GM12892 (cell line): Measurements from ENCODE around the gene BRINP3.

Source experiments
- DNase-seq: peaks from one replicate; pipeline ENCODE4 v3.0.0; 2011; ENCODE audit not compliant: insufficient read length
- FAIRE-seq: peaks from 2 replicates; lab custom pipeline; 2011; peaks lifted over from hg19 to GRCh38; lab: Jason Lieb, UNC
- POLR2A ChIP-seq: IDR thresholded peaks from 2 replicates; pipeline ENCODE4 v1.6.1; 2011; ENCODE audit warnings: low read depth, low read length, control low read depth
- POLR2AphosphoS5 ChIP-seq: IDR thresholded peaks from 2 replicates; pipeline ENCODE4 v1.6.1; 2011; ENCODE audit warnings: low read depth, low read length, control low read depth
- TAF1 ChIP-seq: IDR thresholded peaks from 2 replicates; pipeline ENCODE4 v1.6.1; 2011; ENCODE audit warnings: low read depth, mild to moderate bottlenecking, control low read depth, low read length, borderline replicate concordance

BRINP3 gene

DNA sequence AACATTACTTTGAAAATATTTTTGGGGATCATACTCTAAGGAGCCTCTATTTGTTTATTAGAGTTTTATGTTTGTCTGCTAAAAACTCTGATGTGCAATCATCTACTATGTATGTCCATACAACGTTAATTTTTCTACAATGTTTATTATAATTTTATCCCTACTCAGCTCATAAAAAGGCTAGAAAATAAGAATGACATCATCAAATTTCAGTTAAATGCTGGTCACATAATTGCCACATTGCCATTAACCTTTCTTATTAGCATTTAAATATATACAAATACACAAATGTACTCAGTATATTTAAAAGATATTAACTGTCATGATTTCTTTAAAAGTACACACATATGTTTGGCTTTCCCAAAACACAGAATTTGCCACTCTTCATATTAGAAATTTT lies 191.6 kb downstream of the BRINP3 start:
- FAIRE-seq: no peak
- DNase-seq: no peak
- no peak for TF ChIP-seq POLR2AphosphoS5
- TF ChIP-seq TAF1: no peak
- TF ChIP-seq POLR2A: no peak

DNA sequence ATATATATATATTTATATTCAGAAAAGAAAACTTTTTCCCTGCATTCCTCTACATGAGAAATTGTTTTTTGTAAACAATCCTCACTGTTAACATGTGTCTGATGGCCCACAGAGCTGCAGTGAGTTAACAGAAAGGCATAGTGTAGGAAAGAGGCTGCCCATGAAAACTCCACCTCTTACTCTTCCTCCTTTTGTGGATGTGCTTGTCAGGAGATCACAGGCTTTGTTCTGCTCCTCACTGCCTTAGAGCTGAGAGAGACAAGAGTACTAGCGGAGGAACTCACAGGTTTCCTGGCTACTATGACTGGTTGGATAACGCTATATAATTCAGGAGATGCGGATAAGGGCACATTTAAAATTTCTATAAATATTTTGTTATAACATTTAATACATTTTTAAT lies 200.6 kb downstream of the BRINP3 start:
- no peak for DNase-seq
- no peak for FAIRE-seq
- TF ChIP-seq POLR2AphosphoS5 (no peak), TAF1 (no peak), POLR2A (no peak)

DNA sequence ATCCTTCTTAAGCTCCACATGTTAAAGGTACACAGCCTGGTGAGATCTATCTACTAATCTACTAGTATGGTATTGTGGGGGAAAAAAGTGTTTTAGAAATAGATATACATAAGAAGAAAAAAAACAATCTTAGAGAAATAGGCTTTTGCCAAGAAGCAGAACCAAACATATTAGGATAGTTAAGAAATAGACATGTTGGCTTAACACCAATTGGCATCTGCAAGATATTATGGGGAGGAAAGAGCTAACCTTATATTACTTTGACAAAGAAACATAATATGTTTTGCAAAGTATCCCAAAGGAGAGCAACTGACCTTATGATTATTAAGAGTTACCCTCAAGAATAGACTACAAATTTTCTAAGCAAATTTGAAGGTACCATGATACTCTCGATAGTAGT lies 202.9 kb downstream of the BRINP3 start:
- DNase-seq (no peak), FAIRE-seq (no peak)
- TF ChIP-seq POLR2AphosphoS5 (no peak), POLR2A (no peak), TAF1 (no peak)

DNA sequence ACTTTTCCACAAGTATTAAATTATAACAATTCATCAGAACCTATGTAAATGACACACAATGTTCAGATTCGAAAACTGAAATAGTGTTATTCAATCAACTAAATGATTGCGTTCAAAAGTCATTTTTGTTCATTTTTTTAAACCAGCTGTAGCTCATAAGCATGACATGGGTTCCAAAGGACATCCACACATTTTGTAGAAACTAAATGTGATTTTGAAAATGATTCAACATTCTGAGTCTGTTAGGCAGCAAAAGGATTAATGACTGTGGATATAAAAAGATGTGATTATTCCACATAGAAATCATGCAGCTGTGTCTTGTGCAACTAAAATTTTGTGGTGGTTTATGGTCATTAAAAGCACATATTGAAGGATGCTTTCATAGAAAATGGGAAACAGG lies 204.5 kb downstream of the BRINP3 start:
- no peak for TF ChIP-seq TAF1
- no peak for FAIRE-seq
- no peak for DNase-seq

DNA sequence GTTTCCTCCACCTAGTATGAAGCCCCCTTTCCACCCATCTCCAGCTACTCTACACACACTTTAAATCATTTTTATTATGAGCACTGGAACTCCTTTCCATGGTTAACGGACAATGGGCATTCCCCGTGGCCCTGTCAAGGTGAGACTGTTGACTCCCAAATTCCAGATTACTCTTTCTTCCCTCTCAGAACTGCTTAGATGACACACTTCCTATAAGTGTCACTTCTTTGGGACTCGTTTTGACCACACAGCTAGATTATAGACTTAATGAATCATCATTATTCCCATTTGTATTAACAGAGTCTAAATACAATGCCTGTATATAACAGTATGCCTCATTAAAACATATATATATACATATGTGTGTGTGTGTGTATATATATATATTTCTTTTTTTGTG lies 215.1 kb downstream of the BRINP3 start:
- no peak for DNase-seq
- no peak for TF ChIP-seq TAF1
- no peak for TF ChIP-seq POLR2AphosphoS5
- TF ChIP-seq POLR2A: no peak
- no peak for FAIRE-seq

DNA sequence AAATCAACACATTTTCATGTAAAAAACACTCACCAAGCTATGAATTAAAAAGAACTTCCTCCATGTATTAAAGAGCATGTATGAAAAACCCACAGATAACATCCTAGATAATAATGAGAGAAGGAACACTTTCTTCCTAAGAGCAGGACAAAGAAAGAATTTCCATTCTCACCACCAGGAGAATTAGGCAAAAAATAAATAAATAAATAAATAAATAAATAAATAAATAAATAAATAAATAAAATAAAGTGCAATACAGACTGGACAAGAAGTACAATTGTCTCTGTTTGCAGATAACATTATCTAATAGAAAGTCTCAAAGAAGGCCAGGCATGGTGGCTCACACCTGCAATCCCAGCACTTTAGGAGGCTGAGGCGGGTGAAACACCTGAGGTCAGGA lies 218.2 kb downstream of the BRINP3 start:
- no peak for FAIRE-seq
- TF ChIP-seq POLR2AphosphoS5 (no peak), TAF1 (no peak)
- no peak for DNase-seq

DNA sequence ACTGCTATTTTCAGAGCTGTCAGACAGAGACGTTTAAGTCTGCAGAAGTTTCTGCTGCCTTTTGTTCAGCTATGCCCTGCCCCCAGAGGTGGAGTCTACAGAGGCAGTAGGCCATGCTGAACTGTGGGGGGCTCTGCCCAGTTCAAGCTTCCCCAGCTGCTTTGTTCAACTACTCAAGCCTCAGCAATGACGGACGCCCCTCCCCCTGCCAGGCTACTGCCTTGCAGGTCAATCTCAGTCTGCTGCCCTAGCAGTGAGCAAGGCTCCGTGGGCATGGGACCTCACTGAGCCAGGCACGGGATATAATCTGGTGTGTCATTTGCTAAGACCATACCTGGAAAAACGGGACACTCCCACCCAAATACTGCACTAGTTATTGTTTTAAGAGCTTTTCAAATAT lies 219.7 kb downstream of the BRINP3 start:
- DNase-seq (no peak), FAIRE-seq (no peak)
- TF ChIP-seq POLR2AphosphoS5 (no peak), POLR2A (no peak), TAF1 (no peak)

DNA sequence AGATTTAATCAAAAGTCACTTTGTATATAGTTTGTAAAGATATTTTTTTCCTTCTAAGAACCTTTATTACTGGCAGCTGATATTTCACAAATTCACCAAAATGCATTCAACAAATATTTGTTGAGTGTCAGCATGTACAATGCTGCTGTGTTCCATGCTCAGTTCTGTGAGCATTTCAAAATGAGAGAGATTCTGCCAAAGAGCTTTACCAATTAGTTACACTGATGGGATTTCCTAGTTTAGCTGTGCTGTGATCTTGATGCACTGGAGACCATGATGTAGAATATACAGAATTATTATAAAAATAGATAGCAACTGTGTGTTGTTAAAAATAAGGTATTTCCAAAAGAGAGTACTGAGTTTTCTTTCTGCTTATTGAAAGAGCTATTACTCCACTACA lies 225.6 kb downstream of the BRINP3 start:
- no peak for TF ChIP-seq POLR2A
- no peak for TF ChIP-seq POLR2AphosphoS5
- TF ChIP-seq TAF1: no peak

DNA sequence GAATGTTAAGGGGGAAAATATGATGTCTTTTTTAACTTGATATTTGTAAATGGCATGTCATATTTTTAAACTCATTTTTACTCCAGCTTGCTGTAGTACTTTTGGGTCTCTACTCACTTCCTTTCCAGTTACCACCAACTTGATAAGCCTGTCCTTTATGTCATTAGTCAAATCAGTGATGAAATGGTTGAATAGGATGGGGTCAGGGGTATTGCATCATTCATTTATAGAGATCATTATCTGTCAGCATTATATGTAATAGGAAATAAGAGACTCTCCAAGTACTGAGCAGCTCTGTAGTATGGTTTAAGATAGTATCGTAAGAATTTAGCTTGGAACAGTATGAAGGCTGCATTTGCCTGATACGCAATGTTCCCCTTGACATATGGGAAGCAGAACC lies 227.3 kb downstream of the BRINP3 start:
- FAIRE-seq: no peak
- no peak for TF ChIP-seq TAF1
- no peak for TF ChIP-seq POLR2A
- DNase-seq: no peak

More for the DNA sequence above, 225.6 kb downstream of the BRINP3 start:
- FAIRE-seq: no peak
- no peak for DNase-seq

DNA sequence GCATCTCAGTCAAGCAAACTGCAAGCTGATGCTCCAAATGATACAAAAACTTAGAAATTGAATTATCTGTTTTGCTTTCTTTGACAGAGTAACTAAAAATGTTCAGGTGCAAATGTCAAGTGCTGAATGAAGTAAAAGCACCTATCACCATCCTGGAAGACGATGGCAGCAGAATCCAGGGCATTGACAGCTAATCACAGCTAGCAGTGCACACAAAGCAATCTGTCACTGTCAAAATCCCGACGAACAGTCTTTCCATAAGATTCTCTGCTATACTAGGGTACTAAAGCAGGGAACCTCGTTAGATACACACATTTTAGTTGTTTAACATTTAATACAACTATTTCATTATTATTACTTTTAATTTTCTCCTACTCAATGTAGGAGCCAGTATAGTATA lies 233.3 kb downstream of the BRINP3 start:
- no peak for FAIRE-seq
- no peak for DNase-seq
- TF ChIP-seq TAF1 (no peak), POLR2AphosphoS5 (no peak), POLR2A (no peak)

DNA sequence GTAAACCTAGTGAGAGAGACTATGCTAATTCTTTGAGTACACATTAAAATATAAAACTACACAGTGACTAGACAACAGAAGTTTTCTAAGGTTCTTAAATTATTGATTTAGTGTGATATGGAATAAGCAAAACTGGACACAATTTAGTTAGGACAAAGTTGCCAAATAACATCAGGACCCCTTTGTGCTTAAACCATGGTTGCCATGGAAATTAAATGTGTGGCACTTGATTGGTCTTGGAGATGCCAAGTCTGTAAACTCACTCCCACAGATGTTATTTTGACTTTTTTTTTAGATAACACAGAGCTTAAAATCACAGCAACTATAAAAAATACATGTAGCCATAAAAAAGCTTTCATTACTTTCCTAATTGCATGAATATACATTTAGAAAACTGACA lies 234.6 kb downstream of the BRINP3 start:
- no peak for DNase-seq
- TF ChIP-seq POLR2AphosphoS5 (no peak), POLR2A (no peak), TAF1 (no peak)
- FAIRE-seq: no peak

DNA sequence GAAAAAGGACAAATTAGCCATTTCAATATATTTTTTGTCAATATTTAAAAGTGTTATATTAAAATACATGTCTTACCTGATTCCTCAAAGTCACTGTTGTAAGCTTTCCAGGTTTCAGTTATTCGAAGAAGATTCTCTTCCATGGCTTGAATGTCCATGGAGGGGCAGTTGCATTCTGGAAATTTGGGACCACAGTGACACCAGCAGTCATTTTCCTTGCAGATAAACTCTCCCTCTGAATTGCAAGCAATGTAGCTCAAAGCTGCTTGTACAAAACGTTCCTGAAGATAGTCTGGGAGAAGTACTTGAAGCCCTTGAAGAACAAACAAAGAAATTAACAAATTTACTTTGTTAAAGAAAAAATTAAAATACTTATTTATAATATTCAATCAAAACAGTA lies 251.7 kb downstream of the BRINP3 start:
- FAIRE-seq (no peak), DNase-seq (no peak)
- TF ChIP-seq POLR2A (no peak), TAF1 (no peak), POLR2AphosphoS5 (no peak)

DNA sequence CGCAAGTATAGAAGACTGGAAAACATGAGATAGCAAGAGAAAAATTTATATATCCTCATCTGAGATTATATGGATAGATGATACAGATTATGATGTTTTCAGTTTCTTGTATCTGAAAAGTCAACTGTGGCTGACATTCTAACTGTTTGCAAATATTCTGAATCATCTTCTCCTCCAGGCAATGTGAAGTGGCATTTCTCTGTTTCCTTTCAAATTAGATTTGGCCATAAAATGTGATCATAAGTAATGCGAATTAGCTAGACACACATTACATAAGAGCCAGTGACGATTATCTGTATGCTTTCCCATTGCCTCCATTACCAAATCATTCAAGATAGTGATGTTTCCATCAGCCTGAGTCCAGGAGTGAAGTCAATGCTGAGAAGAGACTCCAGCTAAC lies 265.2 kb downstream of the BRINP3 start:
- no peak for TF ChIP-seq POLR2A
- TF ChIP-seq POLR2AphosphoS5: no peak
- TF ChIP-seq TAF1: no peak
- FAIRE-seq (no peak), DNase-seq (no peak)

DNA sequence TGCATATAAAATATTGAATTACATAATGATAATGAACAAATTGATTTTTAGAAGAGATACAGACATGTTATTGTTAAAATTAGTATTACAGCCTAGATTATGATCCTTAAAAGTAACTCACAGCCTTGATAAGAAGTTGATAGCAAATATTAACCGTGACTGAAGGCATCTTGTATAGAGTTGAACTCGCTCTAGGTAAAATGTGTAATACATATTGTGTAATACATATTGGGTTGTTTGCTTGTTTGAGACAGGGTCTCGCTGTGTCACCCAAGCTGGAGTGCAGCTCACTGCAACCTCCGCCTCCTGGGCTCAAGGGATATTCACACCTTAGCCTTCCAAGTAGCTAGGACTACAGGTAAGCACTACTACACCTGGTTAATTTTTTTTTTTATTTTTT lies 269.9 kb downstream of the BRINP3 start:
- FAIRE-seq: no peak

More for the DNA sequence above, 269.9 kb downstream of the BRINP3 start:
- DNase-seq: no peak
- TF ChIP-seq TAF1: no peak
- TF ChIP-seq POLR2A: no peak
- TF ChIP-seq POLR2AphosphoS5: no peak
